ENCODE results near the gene HS3ST1. TPM values are rescaled to one million over a fixed set of nuclear protein-coding genes. Genes with fewer than 3 reads are reported as not detected.

HS3ST1 gene
- total RNA-seq, 1 donor from 2014 or later = 0.77 TPM

GRCh38 chr4:11435557-11435956 lies 6.9 kb upstream of the HS3ST1 start:
- no peak for DNase-seq (ENCODE audit: low read depth in 2 of 2)

DNA sequence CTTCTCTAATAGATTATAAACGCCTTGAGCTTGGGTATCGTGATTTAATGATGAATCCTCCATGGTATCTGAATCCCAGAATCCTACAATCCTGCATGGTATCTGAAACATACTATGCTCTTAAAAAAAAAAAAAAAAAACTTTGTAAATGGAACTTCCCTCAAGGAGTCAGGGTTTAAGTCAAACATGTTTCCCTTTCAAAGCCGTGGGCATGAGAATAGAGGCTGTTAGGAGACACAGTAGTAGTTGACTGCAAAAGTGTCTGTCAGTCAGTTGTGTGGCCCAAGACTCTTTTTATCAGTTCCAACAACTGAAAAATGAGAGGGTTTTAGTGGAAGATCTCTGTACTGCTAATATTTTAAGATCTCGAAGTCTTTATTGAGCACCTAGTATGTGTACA lies 2.4 kb upstream of the HS3ST1 start:
- no peak for DNase-seq (ENCODE audit: low read depth in 2 of 2)

GRCh38 chr4:11430536-11430935 lies 1.8 kb upstream of the HS3ST1 start:
- DNase-seq (ENCODE audit: low read depth in 2 of 2) = no peak

DNA sequence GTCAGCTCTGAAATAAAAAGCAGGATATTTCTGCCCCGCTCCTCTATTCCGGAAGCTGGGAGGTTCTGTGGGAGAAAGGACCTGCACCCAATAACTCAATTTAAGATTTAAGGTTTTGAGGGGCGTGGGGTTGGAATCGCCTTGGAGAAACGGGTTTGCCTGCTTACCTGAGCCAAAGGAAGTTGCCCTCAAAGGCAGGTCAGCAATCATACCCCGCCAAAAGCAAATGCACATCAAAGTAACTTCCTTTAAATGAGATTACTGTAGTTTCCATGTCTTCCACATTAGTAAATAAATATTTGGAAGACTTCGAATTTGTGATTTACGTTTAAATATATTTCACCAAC lies 978 bp upstream of the HS3ST1 start:
- DNase-seq (ENCODE audit: low read depth in 2 of 2) = no peak

- peak; percentile 26 to 81 for DNase-seq (ENCODE audit: low read depth in 2 of 2)
Observed at GRCh38 chr4:11428899-11429698, 405 bp upstream of the HS3ST1 start.

GRCh38 chr4:11427121-11427996 lies 1.3 kb downstream of the HS3ST1 start:
- no peak for DNase-seq (ENCODE audit: low read depth in 2 of 2)

- DNase-seq (ENCODE audit: low read depth in 2 of 2) = no peak
Observed at GRCh38 chr4:11426731-11427120, 2.0 kb downstream of the HS3ST1 start.

DNA sequence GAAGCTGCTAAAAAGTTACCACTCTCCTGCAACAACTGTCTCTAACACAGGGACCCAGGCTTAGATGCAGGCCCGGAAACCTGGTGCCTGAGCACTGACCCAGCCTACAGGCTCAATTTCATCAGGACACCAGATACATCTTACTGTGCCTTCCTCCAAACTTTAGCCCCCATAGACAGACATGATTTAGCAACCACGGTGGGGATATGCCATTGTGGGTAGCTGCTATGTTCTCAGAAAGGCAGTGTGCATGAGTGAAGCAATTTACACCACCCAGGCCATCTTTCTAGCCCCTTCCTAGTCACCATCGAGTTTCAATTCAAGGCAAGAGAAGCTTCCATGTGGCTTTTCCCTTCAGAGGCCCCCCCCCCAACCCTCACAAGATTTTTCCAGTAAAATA lies 2.7 kb downstream of the HS3ST1 start:
- DNase-seq (ENCODE audit: low read depth in 2 of 2) = no peak

DNA sequence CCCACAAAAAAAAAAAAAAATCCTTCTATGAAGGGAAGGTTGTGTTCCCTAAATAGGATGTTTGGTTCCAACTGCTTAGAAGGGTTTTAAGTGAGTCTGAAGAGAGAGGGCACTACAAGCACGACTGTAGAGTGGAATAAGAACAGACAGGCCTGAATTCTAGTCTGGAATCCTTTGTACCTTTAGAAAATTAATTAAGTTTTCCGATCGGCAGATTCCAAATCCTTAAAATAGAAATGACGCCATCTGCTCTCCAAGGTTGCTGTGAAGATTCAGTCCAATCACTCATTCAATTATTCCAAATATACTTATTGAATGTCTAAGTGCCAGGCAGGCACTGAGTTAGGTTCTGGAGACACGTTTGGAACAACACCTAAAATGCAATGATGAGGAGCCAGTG lies 3.8 kb downstream of the HS3ST1 start:
- DNase-seq (ENCODE audit: low read depth in 2 of 2) = no peak

DNA sequence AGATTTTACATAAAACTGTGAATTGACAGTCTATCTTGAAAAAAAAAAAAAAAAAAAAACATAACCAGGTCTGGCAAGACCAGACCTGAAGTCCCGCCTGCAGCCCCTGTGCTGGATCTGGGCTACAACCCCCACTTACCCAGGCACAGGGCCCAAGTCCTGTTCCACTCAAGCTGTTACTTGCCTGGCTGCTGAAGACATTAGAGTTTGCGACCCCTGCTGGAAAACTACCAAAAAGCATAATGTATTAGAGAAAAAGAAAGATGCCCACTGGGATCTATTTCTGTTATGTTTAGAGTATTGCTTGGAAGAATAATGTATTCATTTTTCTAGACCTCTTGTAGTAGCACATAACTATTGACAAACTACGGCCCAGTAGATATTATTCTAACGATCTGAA lies 4.7 kb downstream of the HS3ST1 start:
- peak in 1 of 2 donors; percentile 47 for DNase-seq (ENCODE audit: low read depth in 2 of 2)

- DNase-seq (ENCODE audit: low read depth in 2 of 2) = no peak
Observed at GRCh38 chr4:11423465-11423864, 5.2 kb downstream of the HS3ST1 start.

DNA sequence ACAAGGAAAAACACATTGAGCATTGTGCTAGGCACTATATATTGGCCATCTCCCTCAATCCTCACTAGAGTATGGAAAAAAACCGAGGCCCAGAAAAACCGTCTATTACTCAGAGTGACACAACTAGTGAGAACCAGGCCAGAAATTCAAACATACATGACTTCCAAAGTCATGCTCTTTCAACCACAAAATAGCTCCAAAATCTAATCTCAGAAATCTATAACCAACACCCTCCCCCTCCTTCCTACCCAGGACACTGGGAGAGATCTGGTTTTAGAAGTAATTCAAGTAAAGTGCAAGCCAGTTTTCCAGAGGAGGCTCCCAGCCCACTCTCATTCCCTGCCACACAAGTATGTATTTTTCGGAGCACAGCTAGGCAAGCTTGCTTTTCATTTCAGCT lies 7.6 kb downstream of the HS3ST1 start:
- DNase-seq (ENCODE audit: low read depth in 2 of 2) = no peak

GRCh38 chr4:11420327-11420726 lies 8.4 kb downstream of the HS3ST1 start:
- no peak for DNase-seq (ENCODE audit: low read depth in 2 of 2)

DNA sequence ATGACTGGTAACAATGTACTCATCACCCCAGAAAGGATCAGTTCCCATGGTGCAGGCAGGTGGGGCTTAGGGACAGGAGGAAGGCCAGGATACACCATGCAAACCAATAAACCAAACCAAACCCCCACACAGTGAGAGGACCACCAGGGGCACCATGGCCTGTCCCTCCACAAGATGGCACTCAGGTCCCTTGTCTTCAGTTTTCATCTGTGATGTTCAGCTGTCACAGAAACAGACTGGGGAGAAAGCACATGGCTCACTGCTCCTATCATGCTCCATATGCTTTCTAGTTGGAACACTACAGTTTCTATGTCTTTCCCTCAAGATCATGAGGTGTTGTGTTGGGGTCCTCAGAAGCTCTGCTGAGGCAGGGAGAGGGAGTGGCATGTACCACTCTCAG lies 10.1 kb downstream of the HS3ST1 start:
- peak; percentile 35 to 44 for DNase-seq (ENCODE audit: low read depth in 2 of 2)

- DNase-seq (ENCODE audit: low read depth in 2 of 2) = no peak
Observed at GRCh38 chr4:11416767-11417113, 12.0 kb downstream of the HS3ST1 start.

DNA sequence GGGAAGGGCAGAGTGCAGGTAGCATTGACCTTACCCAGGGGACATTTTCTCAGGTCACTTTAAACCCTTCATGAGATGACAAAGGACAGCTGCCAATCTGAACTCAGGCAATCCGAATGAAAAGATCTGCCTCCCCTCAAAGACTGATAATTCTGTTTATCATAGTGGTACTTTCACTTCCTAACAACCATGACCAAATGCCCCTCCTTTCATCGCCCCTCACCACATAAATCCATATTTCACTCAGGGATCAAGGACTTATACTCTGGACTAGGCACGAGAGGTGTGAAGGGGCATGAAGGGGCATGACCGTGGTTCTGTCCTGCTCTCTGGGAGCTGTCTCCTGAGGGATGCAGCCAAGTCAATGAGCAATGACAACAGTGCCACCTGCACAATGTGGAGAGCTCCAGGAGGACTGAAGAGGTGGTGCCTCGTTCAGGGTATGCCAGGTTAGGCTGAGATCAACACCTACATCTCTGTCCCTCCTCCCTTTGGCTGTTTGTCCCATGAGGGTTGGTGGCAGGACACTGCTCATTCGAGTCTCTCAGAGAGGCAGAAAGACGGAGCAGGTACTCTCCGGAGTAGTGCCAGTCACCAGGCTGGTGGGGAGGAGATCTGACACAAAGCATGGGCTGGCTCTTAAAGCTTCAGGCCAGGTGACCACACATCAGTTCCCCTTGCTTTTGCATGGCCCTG lies 12.5 kb downstream of the HS3ST1 start:
- DNase-seq (ENCODE audit: low read depth in 2 of 2) = no peak

GRCh38 chr4:11415409-11416070 lies 13.2 kb downstream of the HS3ST1 start:
- no peak for DNase-seq (ENCODE audit: low read depth in 2 of 2)

- DNase-seq (ENCODE audit: low read depth in 2 of 2) = no peak
Observed at GRCh38 chr4:11412211-11412610, 16.5 kb downstream of the HS3ST1 start.

GRCh38 chr4:11409632-11410031 lies 19.1 kb downstream of the HS3ST1 start:
- DNase-seq (ENCODE audit: low read depth in 2 of 2) = no peak

- no peak for DNase-seq (ENCODE audit: low read depth in 2 of 2)
Observed at GRCh38 chr4:11408233-11408967, 20.3 kb downstream of the HS3ST1 start.

DNA sequence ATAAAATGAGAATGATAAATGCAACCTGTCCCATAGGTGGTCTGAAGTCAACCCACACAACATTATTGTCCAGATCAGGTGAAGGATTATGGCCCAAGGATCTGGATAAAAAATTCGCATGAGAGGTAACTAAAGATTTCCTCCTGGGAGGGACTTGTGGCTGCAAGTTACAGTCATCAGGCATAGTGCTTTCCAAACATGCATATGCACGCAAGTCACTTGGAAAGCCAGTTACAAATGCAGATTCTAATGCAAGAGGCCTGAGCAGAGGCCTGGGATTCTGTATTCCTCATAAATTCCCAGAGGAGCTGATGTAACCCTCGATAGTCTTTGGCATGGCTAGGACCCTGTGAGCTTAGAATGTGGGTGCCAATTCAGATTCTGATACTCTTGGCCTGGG lies 21.1 kb downstream of the HS3ST1 start:
- no peak for DNase-seq (ENCODE audit: low read depth in 2 of 2)

Measured in dermis microvascular lymphatic vessel endothelial cell (primary cell).